Measurements from ENCODE around the gene TBC1D5. TPM values are rescaled to one million over a fixed set of nuclear protein-coding genes. Genes with fewer than 3 reads are reported as not detected.

The TBC1D5 gene
- total RNA-seq, 1 experiment from 2014 or later, result 59.4 TPM

DNA sequence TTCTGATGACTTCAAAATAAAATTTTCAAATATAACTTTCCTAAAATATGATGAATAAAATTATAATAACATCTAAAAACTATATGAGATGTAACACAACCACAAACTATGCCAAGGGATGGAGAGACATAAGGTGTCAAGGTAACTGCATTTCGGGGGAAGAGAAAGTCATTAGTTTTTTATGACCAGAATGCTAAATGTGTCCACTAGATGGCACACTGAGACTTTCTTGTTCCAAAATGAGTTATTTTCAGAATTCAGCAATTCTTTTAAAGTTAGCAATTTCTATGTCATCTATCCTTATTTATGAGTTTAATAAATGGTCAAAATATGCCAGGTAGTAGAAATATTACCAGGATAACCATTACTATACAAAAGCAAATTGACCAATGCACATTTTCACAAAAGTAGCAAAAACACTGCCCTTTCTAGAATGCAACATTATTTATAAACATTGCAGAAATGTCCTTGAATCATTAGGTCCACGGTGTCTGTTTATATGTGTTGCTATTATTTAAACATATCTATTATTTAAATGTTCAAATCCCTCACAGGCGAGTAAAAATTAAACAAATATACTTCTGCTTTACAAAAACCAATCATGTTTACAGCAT, 483.5 kb downstream of the TBC1D5 start:
- H3K4me3 ChIP-seq, result no peak overlapping the region
- H3K36me3 ChIP-seq, result no peaks in the 10 kb centered on the region
- DNase-seq, result peak in 1 of 2 experiments; percentile 59
- no peak overlapping the region for H3K27ac ChIP-seq
- no peaks in the 10 kb centered on the region for H3K4me1 ChIP-seq
- no peaks in the 10 kb centered on the region for H3K27me3 ChIP-seq
- H3K9me3 ChIP-seq (replicated peaks), result no peaks in the 10 kb centered on the region

DNA sequence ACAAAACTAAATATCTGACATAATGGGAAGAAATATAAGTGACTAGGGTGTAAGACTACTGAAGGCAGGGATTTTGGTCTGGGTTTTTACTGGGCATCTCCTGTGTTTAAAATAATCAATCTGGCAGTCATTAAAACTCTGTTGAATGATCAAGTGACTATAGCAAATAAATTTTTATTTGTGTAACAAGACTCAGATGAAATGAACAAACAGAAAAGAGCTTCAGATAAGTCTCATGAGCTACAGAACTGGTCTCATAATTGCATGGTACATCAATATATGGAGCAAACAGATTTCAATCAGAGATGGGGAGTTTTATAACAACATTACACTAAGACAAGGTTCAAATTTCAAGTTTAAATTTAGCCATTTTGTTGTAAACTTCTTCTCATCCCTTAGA, 485.2 kb downstream of the TBC1D5 start:
- DNase-seq, result no peak
- no peaks in the 10 kb centered on the region for H3K4me1 ChIP-seq
- no peak overlapping the region for H3K27ac ChIP-seq
- H3K4me3 ChIP-seq, result no peak overlapping the region
- H3K9me3 ChIP-seq (replicated peaks), result no peaks in the 10 kb centered on the region
- H3K27me3 ChIP-seq, result no peaks in the 10 kb centered on the region
- no peaks in the 10 kb centered on the region for H3K36me3 ChIP-seq

DNA sequence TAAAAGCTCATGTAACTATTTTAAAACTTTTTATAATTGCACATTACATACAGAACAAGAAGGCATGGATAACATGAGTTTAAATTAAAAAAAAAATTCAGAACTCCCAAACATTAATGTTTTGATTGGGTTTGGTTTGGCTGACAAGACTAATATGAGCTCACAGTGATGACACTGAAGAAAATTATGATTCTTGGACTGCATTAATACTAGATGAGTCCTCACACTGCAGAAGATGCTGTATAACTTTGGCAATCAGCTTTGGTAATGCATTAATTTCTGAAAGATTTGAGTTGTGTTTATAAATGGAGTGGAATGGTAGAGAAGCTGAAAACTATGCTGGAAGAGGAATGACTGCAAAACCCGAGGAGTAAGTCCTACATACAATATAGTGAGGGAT, 498.8 kb downstream of the TBC1D5 start:
- H3K27me3 ChIP-seq, result no peaks in the 10 kb centered on the region
- H3K4me1 ChIP-seq, result no peaks in the 10 kb centered on the region
- no peaks in the 10 kb centered on the region for H3K9me3 ChIP-seq (replicated peaks)
- DNase-seq, result no peak
- no peak overlapping the region for H3K4me3 ChIP-seq
- no peaks in the 10 kb centered on the region for H3K36me3 ChIP-seq
- H3K27ac ChIP-seq, result no peak overlapping the region

DNA sequence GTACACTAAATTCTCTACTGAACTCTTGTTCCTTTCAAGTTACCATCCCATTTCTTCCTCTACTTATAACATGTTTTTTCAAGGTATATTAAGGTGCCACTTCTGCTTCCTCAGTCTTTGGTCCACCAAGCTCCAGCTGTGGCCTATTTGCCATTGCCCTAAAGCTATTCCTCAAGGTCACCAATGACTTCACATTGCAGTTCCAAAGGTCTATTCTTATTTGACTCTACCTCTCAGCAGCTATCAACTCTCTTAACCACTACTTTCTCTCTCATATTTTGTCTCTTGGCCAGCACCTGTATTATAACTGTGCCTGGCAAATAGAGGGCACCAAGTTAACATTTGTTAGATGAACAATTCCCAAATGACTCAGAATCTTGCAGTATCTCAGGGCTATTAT, 503.0 kb downstream of the TBC1D5 start:
- no peak for DNase-seq
- no peaks in the 10 kb centered on the region for H3K27me3 ChIP-seq
- no peak overlapping the region for H3K27ac ChIP-seq
- H3K36me3 ChIP-seq, result no peaks in the 10 kb centered on the region
- no peak overlapping the region for H3K4me3 ChIP-seq
- H3K9me3 ChIP-seq (replicated peaks), result no peaks in the 10 kb centered on the region
- H3K4me1 ChIP-seq, result no peaks in the 10 kb centered on the region

DNA sequence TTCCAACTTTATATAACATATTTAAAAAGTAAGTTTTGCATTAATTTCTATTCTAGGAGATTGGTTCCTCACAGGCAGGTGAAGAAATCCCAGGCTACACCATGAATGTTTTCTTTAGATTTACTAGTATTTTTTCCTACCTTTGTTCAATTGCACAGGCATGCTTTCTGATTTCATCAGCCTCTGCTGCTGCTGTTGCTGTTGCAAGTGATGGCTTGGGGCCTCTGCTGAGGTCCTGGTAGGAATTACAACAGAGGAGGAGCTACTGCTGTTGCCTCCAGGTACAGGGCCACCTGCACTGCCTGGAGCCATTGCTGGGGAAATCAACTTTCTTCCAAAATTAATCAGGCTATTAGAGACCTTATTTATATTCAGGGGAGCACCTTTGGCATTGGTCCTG, 504.4 kb downstream of the TBC1D5 start:
- no peaks in the 10 kb centered on the region for H3K9me3 ChIP-seq (replicated peaks)
- no peak overlapping the region for H3K4me3 ChIP-seq
- DNase-seq, result no peak
- H3K4me1 ChIP-seq, result no peaks in the 10 kb centered on the region
- no peaks in the 10 kb centered on the region for H3K36me3 ChIP-seq
- H3K27me3 ChIP-seq, result no peaks in the 10 kb centered on the region
- no peak overlapping the region for H3K27ac ChIP-seq

DNA sequence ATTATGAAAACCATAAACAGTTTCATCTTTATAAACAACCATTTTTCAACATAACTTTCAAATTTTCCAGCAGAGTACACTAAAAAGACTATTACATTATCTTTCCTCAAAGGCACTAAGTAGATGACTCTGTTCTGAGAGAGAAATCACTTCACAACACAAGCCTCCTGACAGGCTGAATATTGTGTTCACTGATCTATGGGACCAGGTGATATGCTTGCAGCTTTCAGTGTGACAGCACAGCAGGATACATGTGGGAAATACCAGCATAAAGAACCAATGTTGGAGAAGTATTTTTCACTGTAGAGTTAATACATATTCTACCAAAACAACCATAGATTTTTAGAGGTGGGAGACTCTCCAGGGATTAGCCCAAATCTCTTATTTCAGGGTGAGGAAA, 507.1 kb downstream of the TBC1D5 start:
- H3K27me3 ChIP-seq, result no peaks in the 10 kb centered on the region
- no peaks in the 10 kb centered on the region for H3K4me1 ChIP-seq
- peak in 1 of 2 experiments; percentile 5 for DNase-seq
- no peak overlapping the region for H3K4me3 ChIP-seq
- no peaks in the 10 kb centered on the region for H3K9me3 ChIP-seq (replicated peaks)
- H3K36me3 ChIP-seq, result no peaks in the 10 kb centered on the region
- no peak overlapping the region for H3K27ac ChIP-seq

DNA sequence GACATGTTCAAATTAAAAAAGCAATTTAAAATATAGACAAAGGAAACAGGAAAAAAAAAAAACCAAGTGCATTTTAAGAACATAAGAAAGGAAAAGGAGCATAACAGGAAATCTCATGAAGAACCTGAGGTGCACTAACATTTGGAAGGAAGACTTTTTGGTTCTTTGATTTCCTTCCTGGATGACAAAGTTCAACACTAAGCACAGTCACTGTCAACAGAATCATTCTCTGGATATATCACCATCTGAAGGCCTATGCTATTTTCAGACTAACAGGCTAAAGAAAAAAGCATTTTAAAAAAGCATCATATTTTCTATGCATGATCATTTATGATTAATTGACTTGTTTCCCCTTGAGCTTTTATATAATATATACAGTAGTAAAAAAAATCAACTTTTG, 508.0 kb downstream of the TBC1D5 start:
- Histone ChIP-seq H3K9me3 (replicated peaks) (no peaks in the 10 kb centered on the region), H3K4me3 (no peak overlapping the region), H3K36me3 (no peaks in the 10 kb centered on the region), H3K4me1 (no peaks in the 10 kb centered on the region), H3K27me3 (no peaks in the 10 kb centered on the region), H3K27ac (no peak overlapping the region)
- DNase-seq, result no peak

DNA sequence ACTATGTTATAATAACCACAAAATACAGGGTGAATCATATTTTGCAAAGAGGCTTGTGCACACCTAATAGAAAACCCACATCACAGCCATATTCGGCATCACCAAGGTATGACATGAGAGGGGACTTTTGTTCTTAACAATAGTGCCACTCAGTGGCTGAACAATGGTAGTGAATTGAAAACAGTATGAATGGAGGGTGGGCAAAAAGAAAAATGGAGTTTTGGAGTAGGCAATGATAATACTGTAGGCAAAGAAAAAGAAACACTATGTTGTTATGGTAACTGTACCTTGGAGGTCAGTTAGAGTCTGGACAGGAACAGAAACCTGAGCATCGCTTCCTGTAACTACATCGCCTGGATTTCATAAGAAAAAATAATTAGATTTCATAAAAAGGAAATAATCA, 509.0 kb downstream of the TBC1D5 start:
- peak; percentile 26 to 66 for DNase-seq
- no peak overlapping the region for H3K27ac ChIP-seq
- no peak overlapping the region for H3K4me3 ChIP-seq
- no peaks in the 10 kb centered on the region for H3K36me3 ChIP-seq
- no peaks in the 10 kb centered on the region for H3K27me3 ChIP-seq
- no peaks in the 10 kb centered on the region for H3K4me1 ChIP-seq
- H3K9me3 ChIP-seq (replicated peaks), result no peaks in the 10 kb centered on the region

DNA sequence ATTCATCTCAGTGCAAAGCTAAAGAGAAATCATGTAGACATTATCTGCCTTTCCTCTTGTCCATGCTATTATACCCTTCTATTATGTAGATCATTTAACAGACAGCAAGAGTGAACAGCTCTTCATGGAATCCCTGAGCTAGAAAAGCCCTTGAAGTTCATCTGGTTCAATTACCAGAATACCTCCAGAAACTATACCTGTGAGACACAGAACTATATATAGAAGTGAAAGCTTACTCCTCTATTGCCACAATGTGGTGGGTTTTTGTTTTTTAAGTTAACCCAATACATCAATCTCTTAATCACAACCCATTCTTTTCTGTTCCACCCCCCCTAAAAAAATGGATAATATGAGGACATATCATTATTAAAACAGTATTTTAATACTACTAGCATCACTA, 510.0 kb downstream of the TBC1D5 start:
- Histone ChIP-seq H3K27ac (no peak overlapping the region), H3K4me1 (no peaks in the 10 kb centered on the region), H3K27me3 (no peaks in the 10 kb centered on the region), H3K36me3 (no peaks in the 10 kb centered on the region), H3K9me3 (replicated peaks) (no peaks in the 10 kb centered on the region), H3K4me3 (no peak overlapping the region)
- DNase-seq, result no peak

DNA sequence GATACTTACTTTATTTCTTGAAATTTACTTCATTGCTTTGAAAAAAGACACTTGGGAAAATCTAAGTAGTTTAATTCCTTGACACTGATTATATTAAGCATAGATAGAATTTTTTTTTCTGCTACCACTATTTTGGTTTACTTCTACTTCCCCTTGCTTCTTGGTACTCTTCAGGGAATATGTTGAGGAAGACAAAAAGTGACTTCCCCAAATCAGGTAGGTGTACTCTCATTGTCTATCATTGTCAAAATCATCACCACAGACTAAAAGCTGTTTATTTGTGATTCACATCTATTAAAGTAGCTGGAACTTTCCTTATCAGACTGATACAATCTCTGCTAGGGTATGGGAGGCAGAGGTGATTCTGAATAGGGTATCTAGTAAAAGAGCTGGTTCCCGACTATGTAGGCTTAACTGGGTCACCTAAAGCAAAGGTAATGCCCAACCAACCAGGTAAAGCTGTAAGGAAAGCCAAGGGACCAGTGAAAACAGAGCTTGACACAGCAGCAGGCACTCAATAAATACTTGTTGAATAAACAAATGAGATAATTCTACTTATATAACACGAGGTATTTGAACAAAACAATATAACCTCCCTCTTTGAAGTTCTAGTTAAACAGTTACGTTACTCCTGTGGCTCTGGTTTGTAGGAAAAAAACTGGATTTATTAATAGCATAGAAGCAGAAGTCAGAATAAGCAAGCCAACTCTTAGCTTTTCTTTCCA, 510.7 kb downstream of the TBC1D5 start:
- Histone ChIP-seq H3K36me3 (no peaks in the 10 kb centered on the region), H3K4me1 (no peaks in the 10 kb centered on the region), H3K9me3 (replicated peaks) (no peaks in the 10 kb centered on the region), H3K4me3 (no peak overlapping the region), H3K27me3 (no peaks in the 10 kb centered on the region), H3K27ac (no peak overlapping the region)
- DNase-seq, result no peak

DNA sequence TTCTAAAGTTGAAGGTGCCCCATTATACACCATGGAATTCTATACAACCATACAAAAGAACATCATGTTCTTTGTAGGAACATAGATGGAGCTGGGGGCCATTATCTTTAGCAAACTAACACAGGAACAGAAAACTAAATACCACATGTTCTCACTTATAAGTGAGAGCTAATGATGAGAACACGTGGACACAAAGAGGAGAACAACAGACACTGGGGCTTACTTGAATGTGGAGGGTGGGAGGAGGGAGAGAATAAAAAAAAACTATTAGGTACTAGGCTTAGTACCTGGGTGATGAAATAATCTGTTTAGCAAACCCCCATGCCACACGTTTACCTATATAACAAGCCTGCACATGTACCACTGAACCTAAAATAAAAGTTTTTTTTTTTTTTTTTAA, 515.0 kb downstream of the TBC1D5 start:
- Histone ChIP-seq H3K27ac (no peak overlapping the region), H3K4me3 (no peak overlapping the region), H3K4me1 (no peaks in the 10 kb centered on the region), H3K9me3 (replicated peaks) (no peaks in the 10 kb centered on the region), H3K27me3 (no peaks in the 10 kb centered on the region), H3K36me3 (no peaks in the 10 kb centered on the region)
- no peak for DNase-seq

DNA sequence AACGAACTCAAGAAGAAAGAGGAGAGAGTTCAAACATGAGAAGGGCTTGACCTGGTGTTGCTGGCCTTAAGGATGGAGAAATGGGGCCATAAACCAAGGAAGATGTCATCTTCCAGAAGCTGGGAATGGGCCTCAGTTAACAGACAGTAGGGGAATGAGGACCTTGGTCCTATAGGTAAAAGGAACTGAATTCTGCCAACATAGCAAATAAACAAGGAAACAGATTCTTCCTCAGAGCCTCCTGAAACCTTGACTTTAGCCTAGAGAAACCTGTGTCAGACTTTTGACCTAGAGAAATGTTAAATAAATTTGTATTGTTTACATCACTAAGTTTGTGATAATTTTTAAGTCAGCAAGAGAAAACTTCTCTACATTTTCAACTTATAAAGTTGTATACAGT, 520.9 kb downstream of the TBC1D5 start:
- DNase-seq, result no peak
- H3K4me3 ChIP-seq, result no peak overlapping the region
- H3K4me1 ChIP-seq, result no peaks in the 10 kb centered on the region
- H3K36me3 ChIP-seq, result no peaks in the 10 kb centered on the region
- no peak overlapping the region for H3K27ac ChIP-seq
- H3K9me3 ChIP-seq (replicated peaks), result no peaks in the 10 kb centered on the region
- H3K27me3 ChIP-seq, result no peaks in the 10 kb centered on the region

DNA sequence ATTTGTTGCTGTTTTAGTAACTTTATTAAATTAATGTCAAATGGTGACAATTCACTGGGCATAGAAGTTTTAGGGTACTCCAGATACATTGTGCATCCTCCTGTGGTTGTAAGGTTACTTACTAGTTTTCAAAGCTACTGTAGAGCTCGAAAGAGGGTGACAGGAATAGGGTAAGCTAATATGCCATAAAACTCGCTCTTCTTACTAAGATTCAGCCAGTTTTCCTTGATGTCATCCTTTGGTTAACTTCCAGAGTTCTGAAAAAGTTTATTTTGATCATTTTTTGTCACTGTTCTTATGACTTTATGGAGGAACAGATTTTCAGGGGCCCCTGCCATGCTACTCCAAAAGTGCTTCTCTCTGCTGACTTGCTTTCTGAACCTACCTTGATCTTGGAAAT, 522.8 kb downstream of the TBC1D5 start:
- Histone ChIP-seq H3K9me3 (replicated peaks) (no peaks in the 10 kb centered on the region), H3K4me1 (no peaks in the 10 kb centered on the region)
- no peak for DNase-seq

DNA sequence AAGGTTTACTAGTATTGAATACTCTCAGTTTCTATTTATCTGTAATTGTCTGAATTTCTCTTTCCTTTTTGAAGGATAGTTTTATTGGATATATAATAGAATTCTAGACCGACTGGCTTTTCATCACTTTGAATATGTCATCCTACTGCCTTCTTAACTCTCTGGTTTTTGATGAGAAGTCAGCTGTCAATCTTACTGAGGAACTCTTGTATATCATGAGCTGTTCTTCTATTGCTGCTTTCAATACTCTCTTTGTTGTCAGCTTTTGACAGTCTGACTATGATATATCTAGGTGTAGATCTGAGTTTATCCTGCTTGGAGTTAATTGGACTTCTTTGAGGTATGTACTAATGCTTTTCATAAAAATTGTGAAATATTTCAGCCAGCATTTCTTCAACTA, 523.8 kb downstream of the TBC1D5 start:
- H3K27me3 ChIP-seq, result no peaks in the 10 kb centered on the region
- H3K4me1 ChIP-seq, result no peaks in the 10 kb centered on the region
- no peaks in the 10 kb centered on the region for H3K36me3 ChIP-seq
- no peak for DNase-seq
- H3K4me3 ChIP-seq, result no peak overlapping the region
- H3K27ac ChIP-seq, result no peak overlapping the region
- no peaks in the 10 kb centered on the region for H3K9me3 ChIP-seq (replicated peaks)

More for the DNA sequence above, 522.8 kb downstream of the TBC1D5 start:
- Histone ChIP-seq H3K36me3 (no peaks in the 10 kb centered on the region), H3K27me3 (no peaks in the 10 kb centered on the region), H3K4me3 (no peak overlapping the region), H3K27ac (no peak overlapping the region)

DNA sequence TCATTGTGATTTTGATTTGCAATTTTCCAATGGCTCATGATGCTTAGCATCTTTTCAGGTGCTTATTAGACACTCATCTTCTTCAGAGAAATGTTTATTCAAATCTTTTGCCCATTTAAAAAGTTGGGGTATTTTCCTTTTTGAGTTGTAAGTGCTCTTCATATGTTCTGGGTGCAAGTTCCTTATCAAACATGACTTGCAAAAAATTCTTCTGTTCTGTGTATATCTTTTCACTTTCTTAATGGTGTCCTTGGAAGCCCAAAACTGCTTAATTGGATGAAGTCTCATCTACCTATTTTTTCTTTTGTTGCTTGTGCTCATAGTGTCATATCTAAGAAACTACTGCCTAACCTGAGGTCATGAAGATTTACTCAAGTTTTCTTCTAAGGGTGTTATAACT, 524.8 kb downstream of the TBC1D5 start:
- Histone ChIP-seq H3K9me3 (replicated peaks) (no peaks in the 10 kb centered on the region), H3K36me3 (0 out of 2 replicates have a peak, but pooled peaks cover 4% of the 10 kb centered on the region), H3K4me3 (no peak overlapping the region), H3K27me3 (no peaks in the 10 kb centered on the region), H3K4me1 (no peaks in the 10 kb centered on the region), H3K27ac (no peak overlapping the region)
- DNase-seq, result no peak

DNA sequence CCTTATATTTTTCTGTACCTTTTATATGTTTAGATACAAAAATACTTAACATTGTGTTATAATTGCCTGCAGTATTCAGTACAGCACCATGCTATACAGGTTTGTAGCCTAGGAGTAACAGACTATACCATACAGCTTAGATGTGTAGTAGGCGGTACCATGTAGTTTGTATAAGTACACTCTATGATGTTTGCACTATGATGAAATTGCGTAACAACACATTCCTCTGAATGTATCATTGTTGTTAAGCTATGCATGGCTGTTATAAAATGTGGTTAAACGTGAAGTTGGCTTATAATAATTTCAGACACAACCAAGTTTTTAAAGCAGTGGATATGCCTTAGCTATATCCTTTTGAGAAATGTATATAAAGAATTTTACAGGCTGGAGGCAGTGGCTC, 529.3 kb downstream of the TBC1D5 start:
- no peak overlapping the region for H3K27ac ChIP-seq
- 0 out of 2 replicates have a peak, but pooled peaks cover 4% of the 10 kb centered on the region for H3K36me3 ChIP-seq
- no peaks in the 10 kb centered on the region for H3K9me3 ChIP-seq (replicated peaks)
- DNase-seq, result no peak
- H3K4me3 ChIP-seq, result no peak overlapping the region
- H3K4me1 ChIP-seq, result no peaks in the 10 kb centered on the region
- H3K27me3 ChIP-seq, result no peaks in the 10 kb centered on the region

Measured in SJCRH30 (cell line).